Measurements from ENCODE around the gene NRL.
A peak's percentile ranks its signal among the peaks of the same experiment; 100 is the strongest.

NRL gene

GRCh38 chr14:24146453-24146977, 31.8 kb upstream of the NRL start, which contains the start of gene PSME2:
PSME2 (minus strand) TSS chr14:24146610; CDS start chr14:24146581, 29 bp downstream.
- DNase-seq (ENCODE audit: low read depth, low spot score) = no peak
- Histone ChIP-seq H3K9me3 (ENCODE audit: low read depth, low read length) (no peaks in the 10 kb centered on the region), H3K9ac (ENCODE audit: insufficient read length) (peak within 1 kb of the TSS; percentile 79), H3K4me3 (peak within 1 kb of the TSS; percentile 99), H3K36me3 (ENCODE audit: insufficient read depth, low read length) (peaks cover 22% of the 10 kb centered on the region; the same call in 1 of the 2 replicates), H3K27ac (peak within 1 kb of the TSS; percentile 62; the same call in 1 of the 2 replicates)
- TF ChIP-seq FOXP2 (optimal IDR thresholded peaks at IDR 0.05; ENCODE audit: control extremely low read depth, extremely low read length, insufficient read depth) (no peak), POLR2AphosphoS5 (IDR thresholded peaks at IDR 0.05; ENCODE audit: borderline replicate concordance, low read depth, low read length) (no peak; the same call in 1 of the 2 replicates)

GRCh38 chr14:24145690-24146452, 31.1 kb upstream of the NRL start:
- no peak overlapping the region for H3K27ac ChIP-seq
- no peak for DNase-seq (ENCODE audit: low read depth, low spot score)
- TF ChIP-seq POLR2AphosphoS5 (IDR thresholded peaks at IDR 0.05; ENCODE audit: borderline replicate concordance, low read depth, low read length) = no peak
- TF ChIP-seq EZH2 (IDR thresholded peaks at IDR 0.05) = no peak
- TF ChIP-seq FOXP2 (optimal IDR thresholded peaks at IDR 0.05; ENCODE audit: control extremely low read depth, extremely low read length, insufficient read depth) = no peak
- H3K9ac ChIP-seq (ENCODE audit: insufficient read length) = peak overlapping the region; percentile 79
- peak overlapping the region; percentile 99 for H3K4me3 ChIP-seq
- no peaks in the 10 kb centered on the region for H3K9me3 ChIP-seq (ENCODE audit: low read depth, low read length)
- peaks cover 16% of the 10 kb centered on the region; the same call in 1 of the 2 replicates for H3K36me3 ChIP-seq (ENCODE audit: insufficient read depth, low read length)

GRCh38 chr14:24145219-24145618, 30.5 kb upstream of the NRL start:
- peaks cover 9% of the 10 kb centered on the region; the same call in 1 of the 2 replicates for H3K36me3 ChIP-seq (ENCODE audit: insufficient read depth, low read length)
- no peak overlapping the region for H3K4me3 ChIP-seq
- H3K27ac ChIP-seq = no peak overlapping the region
- H3K9ac ChIP-seq (ENCODE audit: insufficient read length) = no peak overlapping the region
- no peaks in the 10 kb centered on the region for H3K9me3 ChIP-seq (ENCODE audit: low read depth, low read length)
- no peak for DNase-seq (ENCODE audit: low read depth, low spot score)
- TF ChIP-seq EZH2 (IDR thresholded peaks at IDR 0.05) (no peak), POLR2AphosphoS5 (IDR thresholded peaks at IDR 0.05; ENCODE audit: borderline replicate concordance, low read depth, low read length) (no peak), FOXP2 (optimal IDR thresholded peaks at IDR 0.05; ENCODE audit: control extremely low read depth, extremely low read length, insufficient read depth) (no peak)

GRCh38 chr14:24144451-24144850, 29.7 kb upstream of the NRL start:
- no peaks in the 10 kb centered on the region for H3K9me3 ChIP-seq (ENCODE audit: low read depth, low read length)
- DNase-seq (ENCODE audit: low read depth, low spot score) = no peak
- no peak overlapping the region for H3K27ac ChIP-seq
- H3K36me3 ChIP-seq (ENCODE audit: insufficient read depth, low read length) = peaks cover 8% of the 10 kb centered on the region; the same call in 1 of the 2 replicates
- TF ChIP-seq EZH2 (IDR thresholded peaks at IDR 0.05) (no peak), FOXP2 (optimal IDR thresholded peaks at IDR 0.05; ENCODE audit: control extremely low read depth, extremely low read length, insufficient read depth) (no peak), POLR2AphosphoS5 (IDR thresholded peaks at IDR 0.05; ENCODE audit: borderline replicate concordance, low read depth, low read length) (no peak)
- H3K9ac ChIP-seq (ENCODE audit: insufficient read length) = no peak overlapping the region
- no peak overlapping the region for H3K4me3 ChIP-seq

- DNase-seq (ENCODE audit: low read depth, low spot score) = no peak
- no peak overlapping the region for H3K4me3 ChIP-seq
- no peak overlapping the region for H3K27ac ChIP-seq
- H3K9me3 ChIP-seq (ENCODE audit: low read depth, low read length) = no peaks in the 10 kb centered on the region
- TF ChIP-seq EZH2 (IDR thresholded peaks at IDR 0.05) (no peak), POLR2AphosphoS5 (IDR thresholded peaks at IDR 0.05; ENCODE audit: borderline replicate concordance, low read depth, low read length) (no peak), FOXP2 (optimal IDR thresholded peaks at IDR 0.05; ENCODE audit: control extremely low read depth, extremely low read length, insufficient read depth) (no peak)
- H3K36me3 ChIP-seq (ENCODE audit: insufficient read depth, low read length) = peaks cover 13% of the 10 kb centered on the region
- H3K9ac ChIP-seq (ENCODE audit: insufficient read length) = no peak overlapping the region
Observed at GRCh38 chr14:24143511-24143910, 28.8 kb upstream of the NRL start.

- H3K4me3 ChIP-seq = peak within 1 kb of the TSS; percentile 86
Observed at GRCh38 chr14:24141097-24141880, 26.5 kb upstream of the NRL start, which contains the start of gene EMC9. EMC9 (minus strand) TSS chr14:24141591; CDS start chr14:24141304, 287 bp downstream.

GRCh38 chr14:24139272-24139934, 24.7 kb upstream of the NRL start:
- Histone ChIP-seq H3K4me3 (no peak overlapping the region; the same call in 1 of the 2 replicates), H3K36me3 (ENCODE audit: insufficient read depth, low read length) (peaks cover 19% of the 10 kb centered on the region), H3K9ac (ENCODE audit: insufficient read length) (no peak overlapping the region), H3K27ac (no peak overlapping the region), H3K9me3 (ENCODE audit: low read depth, low read length) (no peaks in the 10 kb centered on the region)
- TF ChIP-seq POLR2AphosphoS5 (IDR thresholded peaks at IDR 0.05; ENCODE audit: borderline replicate concordance, low read depth, low read length) = no peak
- TF ChIP-seq FOXP2 (optimal IDR thresholded peaks at IDR 0.05; ENCODE audit: control extremely low read depth, extremely low read length, insufficient read depth) = no peak
- no peak for TF ChIP-seq EZH2 (IDR thresholded peaks at IDR 0.05)
- DNase-seq (ENCODE audit: low read depth, low spot score) = no peak

More at GRCh38 chr14:24141097-24141880, 26.5 kb upstream of the NRL start, which contains the start of gene EMC9:
- peaks cover 19% of the 10 kb centered on the region for H3K36me3 ChIP-seq (ENCODE audit: insufficient read depth, low read length)
- H3K9ac ChIP-seq (ENCODE audit: insufficient read length) = peak within 1 kb of the TSS; percentile 81
- DNase-seq (ENCODE audit: low read depth, low spot score) = peak; percentile 97
- peak within 1 kb of the TSS; percentile 77 for H3K27ac ChIP-seq
- H3K9me3 ChIP-seq (ENCODE audit: low read depth, low read length) = no peaks in the 10 kb centered on the region
- no peak for TF ChIP-seq EZH2 (IDR thresholded peaks at IDR 0.05)
- no peak for TF ChIP-seq FOXP2 (optimal IDR thresholded peaks at IDR 0.05; ENCODE audit: control extremely low read depth, extremely low read length, insufficient read depth)
- TF ChIP-seq POLR2AphosphoS5 (IDR thresholded peaks at IDR 0.05; ENCODE audit: borderline replicate concordance, low read depth, low read length) = peak; percentile 94

Data from SK-N-MC (cell line).